Coronary artery (tissue), 2 donors: ENCODE data around the gene PWWP2B.
"Not testable (repeated sequence)": the region's sequence is repeated elsewhere in the genome, so short reads cannot be mapped to it uniquely, and the experiment has no call there.

Experiments
- DNase-seq: peaks from one replicate; pipeline ENCODE4 v3.0.0-alpha.2; 2017; ENCODE audit warnings: low spot score
- H3K27ac ChIP-seq, 2 donors: fragments of 200-600 bp; sonication (generic); one replicate each; pipeline ENCODE4 v1.5.1; 2016 to 2019
- H3K4me3 ChIP-seq: fragments of 200-600 bp; sonication (generic); 2 replicates; pipeline ENCODE4 v1.5.1; 2016; ENCODE audit warnings: mild to moderate bottlenecking, moderate library complexity
- TF ChIP-seq, protein P1 (sequence below): fragments of 200-600 bp; sonication (generic); IDR thresholded peaks from one replicate; pipeline ENCODE4 v1.5.1; 2019; ENCODE audit warnings: antibody characterized with exemption

The PWWP2B gene

DNA sequence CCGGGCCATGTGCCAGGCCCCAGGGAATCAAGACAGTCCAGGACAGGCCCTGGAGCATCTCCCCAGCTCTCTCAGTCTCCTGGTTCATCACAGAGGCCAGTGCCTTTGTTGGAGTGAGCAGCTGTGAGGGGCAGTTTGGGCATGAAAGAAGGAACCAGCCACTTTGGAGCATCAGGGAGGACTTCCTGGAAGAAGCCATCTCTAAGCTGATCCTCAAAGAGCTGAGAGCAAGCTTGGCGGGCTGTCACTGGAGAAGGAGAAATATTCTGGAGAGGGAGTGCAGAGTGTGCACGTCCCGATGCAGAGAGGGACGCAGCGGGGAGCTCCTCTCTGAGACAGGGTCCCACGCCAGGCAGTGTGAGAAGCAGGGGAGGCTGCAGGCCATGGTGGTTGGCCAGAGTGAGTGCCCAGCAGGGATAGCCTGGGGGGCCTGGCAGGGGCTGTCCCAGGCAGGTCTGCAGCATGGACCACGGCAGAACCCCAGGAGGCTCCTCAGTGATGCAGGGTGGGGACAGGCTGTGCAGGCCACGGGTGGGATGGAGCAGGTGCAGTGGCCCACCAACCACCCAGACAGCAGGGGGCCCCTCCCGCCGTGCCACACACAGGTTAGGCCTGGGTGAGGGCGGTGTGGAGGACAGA lies 34.7 kb downstream of the PWWP2B start:
- no peak overlapping the region for H3K27ac ChIP-seq
- no peak for DNase-seq
- no peak overlapping the region for H3K4me3 ChIP-seq
- TF ChIP-seq, protein P1, sequence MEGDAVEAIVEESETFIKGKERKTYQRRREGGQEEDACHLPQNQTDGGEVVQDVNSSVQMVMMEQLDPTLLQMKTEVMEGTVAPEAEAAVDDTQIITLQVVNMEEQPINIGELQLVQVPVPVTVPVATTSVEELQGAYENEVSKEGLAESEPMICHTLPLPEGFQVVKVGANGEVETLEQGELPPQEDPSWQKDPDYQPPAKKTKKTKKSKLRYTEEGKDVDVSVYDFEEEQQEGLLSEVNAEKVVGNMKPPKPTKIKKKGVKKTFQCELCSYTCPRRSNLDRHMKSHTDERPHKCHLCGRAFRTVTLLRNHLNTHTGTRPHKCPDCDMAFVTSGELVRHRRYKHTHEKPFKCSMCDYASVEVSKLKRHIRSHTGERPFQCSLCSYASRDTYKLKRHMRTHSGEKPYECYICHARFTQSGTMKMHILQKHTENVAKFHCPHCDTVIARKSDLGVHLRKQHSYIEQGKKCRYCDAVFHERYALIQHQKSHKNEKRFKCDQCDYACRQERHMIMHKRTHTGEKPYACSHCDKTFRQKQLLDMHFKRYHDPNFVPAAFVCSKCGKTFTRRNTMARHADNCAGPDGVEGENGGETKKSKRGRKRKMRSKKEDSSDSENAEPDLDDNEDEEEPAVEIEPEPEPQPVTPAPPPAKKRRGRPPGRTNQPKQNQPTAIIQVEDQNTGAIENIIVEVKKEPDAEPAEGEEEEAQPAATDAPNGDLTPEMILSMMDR = no peak

DNA sequence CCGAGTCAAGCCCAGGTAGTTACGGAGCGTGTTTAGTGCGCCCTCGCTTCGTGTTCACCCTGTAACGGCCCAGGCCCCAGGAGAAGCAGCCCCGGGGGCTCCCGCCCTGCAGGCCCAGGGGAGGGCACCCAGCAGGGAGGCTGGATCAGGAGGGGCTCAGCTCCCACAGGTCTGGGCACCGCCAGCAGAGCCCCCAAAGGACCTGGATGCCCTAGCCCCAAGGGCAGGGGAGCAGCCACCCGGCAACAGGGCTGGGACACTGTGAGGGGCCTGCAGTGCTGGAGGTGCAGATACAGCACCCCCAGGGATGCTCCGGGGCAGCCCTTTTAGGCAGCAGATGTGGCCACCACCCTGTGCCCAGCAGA lies 35.2 kb downstream of the PWWP2B start:
- TF ChIP-seq, protein P1 = no peak
- Histone ChIP-seq H3K4me3 (no peak overlapping the region), H3K27ac (no peak overlapping the region)
- DNase-seq = no peak

DNA sequence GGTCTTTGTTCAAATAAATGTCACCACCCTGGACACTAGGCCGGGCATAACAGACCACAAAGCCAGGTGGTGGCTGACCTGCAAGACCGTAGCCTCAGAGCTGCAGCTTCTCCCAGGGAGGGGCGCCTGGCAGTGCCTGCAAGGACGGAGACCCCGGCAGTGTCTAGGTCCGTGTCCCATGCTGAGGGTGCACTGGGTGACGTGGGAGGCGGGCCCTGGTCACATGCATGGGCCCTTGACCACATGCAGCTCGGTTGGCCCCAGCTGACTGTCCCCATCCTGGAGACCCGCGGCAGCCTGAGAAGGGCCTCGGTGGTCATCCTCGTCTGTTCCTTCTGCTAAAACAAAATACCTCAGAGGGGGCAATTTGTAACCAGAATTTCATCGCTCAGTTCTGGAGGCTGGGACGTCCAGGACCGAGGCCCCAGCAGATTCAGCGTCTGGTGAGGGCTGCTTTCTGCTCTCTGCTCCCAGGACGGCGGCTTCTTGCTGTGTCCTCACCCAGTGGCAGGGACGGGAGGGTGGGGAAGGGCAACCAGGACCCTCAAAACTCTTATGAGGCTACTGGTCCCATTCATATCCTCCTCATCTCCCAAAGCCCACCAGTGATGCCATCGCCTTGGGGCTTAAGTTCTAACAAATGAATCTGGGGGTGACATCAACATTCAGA lies 36.8 kb downstream of the PWWP2B start:
- TF ChIP-seq, protein P1 = no peak
- DNase-seq = no peak
- no peak overlapping the region for H3K4me3 ChIP-seq
- no peak overlapping the region for H3K27ac ChIP-seq

DNA sequence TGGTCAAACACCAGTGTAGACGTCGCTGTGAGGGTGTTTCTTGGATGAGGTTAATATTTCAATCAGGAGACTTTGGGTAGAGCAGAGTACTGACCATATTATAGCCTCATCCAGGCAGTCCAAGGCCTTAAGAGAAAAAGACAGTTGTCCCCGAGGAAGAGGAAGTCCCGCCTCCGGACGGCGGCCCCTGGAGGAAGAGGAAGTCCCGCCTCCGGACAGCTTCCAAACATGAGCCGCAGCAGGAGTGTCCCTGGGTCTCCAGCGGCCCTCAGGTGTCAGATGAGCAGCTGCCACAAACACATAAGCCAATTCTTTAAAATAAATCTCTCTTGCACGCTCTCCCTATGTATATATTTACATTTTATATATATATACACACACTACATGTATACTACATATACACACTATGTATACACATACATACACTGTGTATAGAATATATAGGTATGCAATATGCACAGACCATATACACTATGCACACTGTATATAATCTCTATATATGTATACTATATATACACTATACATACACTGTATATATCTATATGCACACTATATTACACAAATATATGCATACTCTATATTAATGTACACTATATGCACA lies 37.5 kb downstream of the PWWP2B start:
- no peak overlapping the region for H3K27ac ChIP-seq
- TF ChIP-seq, protein P1 = no peak
- DNase-seq = no peak

DNA sequence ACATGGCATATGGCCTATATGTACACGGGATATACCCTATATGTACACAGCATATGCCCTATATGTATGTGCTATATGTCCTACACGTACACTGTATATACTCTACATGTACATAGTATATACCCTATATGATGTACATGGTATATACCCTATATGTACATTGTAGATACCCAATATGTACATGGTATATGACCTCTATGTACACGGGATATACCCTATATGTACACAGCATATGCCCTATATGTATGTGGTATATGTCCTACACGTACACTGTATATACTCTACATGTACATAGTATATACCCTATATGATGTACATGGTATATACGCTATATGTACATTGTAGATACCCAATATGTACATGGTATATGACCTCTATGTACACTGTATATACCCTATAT lies 38.3 kb downstream of the PWWP2B start:
- not testable (repeated sequence) for H3K27ac ChIP-seq, H3K4me3 ChIP-seq, DNase-seq

More for the DNA sequence above, 37.5 kb downstream of the PWWP2B start:
- no peak overlapping the region for H3K4me3 ChIP-seq

DNA sequence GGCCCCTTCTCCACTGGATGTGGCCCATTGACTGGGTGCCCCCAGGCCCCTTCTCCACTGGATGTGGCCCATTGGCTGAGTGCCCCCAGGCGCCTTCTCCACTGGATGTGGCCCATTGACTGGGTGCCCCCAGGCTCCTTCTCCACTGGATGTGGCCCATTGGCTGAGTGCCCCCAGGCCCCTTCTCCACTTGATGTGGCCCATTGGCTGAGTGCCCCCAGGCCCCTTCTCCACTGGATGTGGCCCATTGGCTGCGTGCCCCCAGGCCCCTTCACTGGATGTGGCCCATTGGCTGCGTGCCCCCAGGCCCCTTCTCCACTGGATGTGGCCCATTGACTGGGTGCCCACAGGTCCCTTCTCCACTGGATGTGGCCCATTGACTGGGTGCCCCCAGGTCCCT lies 39.1 kb downstream of the PWWP2B start:
- not testable (repeated sequence) for DNase-seq

DNA sequence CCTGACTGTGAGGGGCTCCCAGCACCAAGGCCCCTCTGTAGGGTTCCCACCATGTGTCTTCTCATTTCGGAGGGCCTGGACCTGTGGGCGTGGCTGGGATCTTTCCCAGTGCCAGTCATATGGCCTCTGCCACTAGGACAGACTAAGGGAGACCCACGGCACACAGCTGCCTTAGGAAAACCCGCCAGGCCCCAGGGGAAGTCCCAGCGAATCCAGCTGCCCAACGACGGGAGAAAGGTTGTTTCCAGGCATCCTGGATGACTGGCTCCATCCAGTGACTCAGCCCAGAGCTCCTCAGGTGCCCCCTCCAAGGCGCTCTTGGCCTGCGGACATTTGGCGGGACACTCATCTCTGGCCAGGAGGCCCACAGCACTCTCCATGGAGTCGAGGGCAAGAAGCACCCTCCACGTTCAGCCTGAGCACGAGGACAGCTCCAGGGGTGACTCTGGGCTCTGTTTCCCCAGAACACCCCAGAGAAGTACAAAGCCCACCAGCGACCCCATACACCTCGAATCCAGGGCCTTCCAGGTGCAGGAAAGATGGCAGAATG lies 39.9 kb downstream of the PWWP2B start:
- DNase-seq = no peak
- no peak overlapping the region for H3K4me3 ChIP-seq
- no peak overlapping the region for H3K27ac ChIP-seq
- TF ChIP-seq, protein P1 = no peak

More for the DNA sequence above, 39.1 kb downstream of the PWWP2B start:
- not testable (repeated sequence) for H3K27ac ChIP-seq, H3K4me3 ChIP-seq

DNA sequence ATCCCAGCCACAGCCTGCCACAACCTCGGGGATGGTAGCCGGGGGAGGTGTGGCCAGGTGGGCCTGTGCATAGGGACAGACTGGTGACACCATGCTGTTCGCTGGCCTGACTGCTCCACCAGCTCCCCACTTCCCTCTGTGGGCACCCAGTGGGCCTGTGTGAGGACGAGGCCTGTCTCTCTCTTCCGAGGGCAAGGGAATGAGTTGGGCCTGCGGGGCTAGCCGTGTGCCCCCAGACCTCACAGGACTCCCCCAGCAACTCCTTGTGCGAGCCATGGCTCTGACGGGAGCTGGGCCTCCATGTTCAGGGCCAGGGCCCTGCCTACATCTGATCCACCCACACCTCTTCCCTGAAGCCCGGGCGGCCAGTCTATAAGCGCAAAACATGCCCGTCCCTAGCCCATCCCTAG lies 40.5 kb downstream of the PWWP2B start:
- DNase-seq = no peak
- Histone ChIP-seq H3K27ac (no peak overlapping the region), H3K4me3 (no peak overlapping the region)
- TF ChIP-seq, protein P1 = no peak
